Gastroesophageal sphincter (tissue), 3 donors: ENCODE measurements around the gene OGFOD3.

Source experiments
- CTCF ChIP-seq, 4 experiments: fragments of 200-600 bp in 2 of 4; fragments of 450-650 bp in 2 of 4; sonication (generic) in 1 of 4; IDR thresholded peaks; one replicate each; pipeline ENCODE4 v1.5.1; 2017 to 2019; ENCODE audit warnings: antibody characterized with exemption in 4 of 4, mild to moderate bottlenecking in 2 of 4, moderate library complexity in 2 of 4
- EP300 ChIP-seq: sonication (generic); formaldehyde crosslinking; IDR thresholded peaks from one replicate; pipeline ENCODE4 v1.6.1; 2017; ENCODE audit warnings: antibody characterized with exemption, mild to moderate bottlenecking

GRCh38 chr17:82388223-82388921, 30.0 kb downstream of the OGFOD3 start:
- TF ChIP-seq CTCF (IDR thresholded peaks at IDR 0.05) (no peak), EP300 (no peak)
